Keratinocyte (primary cell): ENCODE data around the gene PCSK6.

Experiments
- CTCF ChIP-seq, 3 experiments: IDR thresholded peaks in 1 of 3; conservative IDR thresholded peaks in 1 of 3; optimal IDR thresholded peaks in 1 of 3; 2 replicates in 2 of 3; 3 replicates in 1 of 3; pipeline versions ENCODE3 to v1.5.1; 2011; ENCODE audit warnings: low read length in 3 of 3, mild to moderate bottlenecking in 3 of 3, moderate library complexity in 2 of 3, control low read depth in 1 of 3, inconsistent platforms in 1 of 3; ENCODE audit not compliant: insufficient read depth in 2 of 3; ENCODE audit errors: extremely low read depth in 1 of 3
- EZH2 ChIP-seq: IDR thresholded peaks from one replicate; pipeline ENCODE4 v1.6.1; 2012; ENCODE audit warnings: inconsistent platforms, mild to moderate bottlenecking, low read length, moderate library complexity

DNA sequence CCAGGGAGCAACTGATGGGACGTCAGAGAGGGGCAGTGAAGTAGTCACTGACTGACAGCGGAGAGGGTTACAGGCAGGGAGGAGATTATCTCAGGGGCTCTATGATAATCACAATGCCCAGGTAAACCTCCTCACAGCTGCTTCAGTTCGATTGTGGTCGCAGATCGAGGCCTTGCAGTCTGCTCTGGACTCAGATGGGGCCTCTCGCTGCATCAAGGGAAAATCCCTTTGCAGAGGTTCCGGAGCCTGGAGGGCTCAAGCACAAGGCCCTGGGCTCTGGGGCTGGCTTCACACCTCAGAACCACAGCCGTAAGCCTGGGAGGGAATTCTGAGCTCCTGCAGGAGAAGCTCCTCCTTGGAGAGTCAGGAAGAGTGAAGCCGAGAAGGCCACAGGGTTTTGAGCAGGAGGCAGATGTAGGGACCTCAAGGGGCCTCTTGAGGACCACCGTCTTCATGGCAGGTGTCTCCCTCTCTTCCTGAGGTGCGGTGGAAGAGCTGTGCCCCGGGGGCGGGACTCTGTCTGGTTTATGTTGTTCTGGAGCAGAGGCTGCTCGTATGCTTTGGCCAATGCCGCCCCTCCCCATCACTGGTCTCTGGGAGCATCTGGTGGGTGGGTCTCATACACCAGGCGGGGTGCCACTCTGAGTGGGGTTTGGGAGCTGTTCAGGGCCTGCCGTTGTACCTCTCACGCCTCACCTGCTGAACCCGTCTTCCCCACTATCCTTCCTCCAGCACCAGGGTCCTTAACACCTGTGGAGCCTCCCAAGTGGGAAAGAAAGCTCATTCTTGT is 175.0 kb downstream of the PCSK6 start:
- no peak for TF ChIP-seq CTCF (optimal IDR thresholded peaks at IDR 0.05 in 1 of 3, IDR thresholded peaks at IDR 0.05 in 1 of 3, conservative IDR thresholded peaks at IDR 0.05 in 1 of 3; ENCODE audit: extremely low read depth in 1 of 3, insufficient read depth in 2 of 3, low read length in 3 of 3)
- no peak for TF ChIP-seq EZH2
